ENCODE results near the gene FAM174C.
A peak's percentile ranks its signal among the peaks of the same experiment; 100 is the strongest.

FAM174C gene
- total RNA-seq = 15.1 to 18.8 reads per million in 2 donors

GRCh38 chr19:1275260-1275975 is at the start of gene FAM174C:
TSS of gene FAM174C (plus strand) at chr19:1275530. CDS start at chr19:1275550, 20 bp downstream.
- DNase-seq = peak; percentile 98

- no peak for DNase-seq
These were observed 49.2 kb upstream of the FAM174C start for GRCh38 chr19:1226227-1226518.

GRCh38 chr19:1226522-1227303 is 48.6 kb upstream of the FAM174C start:
- no peak for DNase-seq

- no peak for DNase-seq
These were observed 47.9 kb upstream of the FAM174C start for GRCh38 chr19:1227304-1228054.

- no peak for DNase-seq
These were observed 47.0 kb upstream of the FAM174C start for GRCh38 chr19:1228161-1228957.

- no peak for DNase-seq
These were observed 46.0 kb upstream of the FAM174C start for GRCh38 chr19:1229056-1229923.

GRCh38 chr19:1229924-1230782 is 45.2 kb upstream of the FAM174C start:
- no peak for DNase-seq

GRCh38 chr19:1230783-1231489 is 44.4 kb upstream of the FAM174C start:
- no peak for DNase-seq

GRCh38 chr19:1231729-1232637 is 43.3 kb upstream of the FAM174C start:
- no peak for DNase-seq

GRCh38 chr19:1232652-1233072 is 42.7 kb upstream of the FAM174C start:
- no peak for DNase-seq

GRCh38 chr19:1233115-1233667 is 42.1 kb upstream of the FAM174C start:
- DNase-seq = no peak

GRCh38 chr19:1234051-1234954 is 41.0 kb upstream of the FAM174C start:
- no peak for DNase-seq

GRCh38 chr19:1234955-1235380 is 40.4 kb upstream of the FAM174C start:
- no peak for DNase-seq

GRCh38 chr19:1235625-1236538 is 39.4 kb upstream of the FAM174C start:
- no peak for DNase-seq

GRCh38 chr19:1236576-1236975 is 38.8 kb upstream of the FAM174C start:
- DNase-seq = no peak

GRCh38 chr19:1237027-1237659 is 38.2 kb upstream of the FAM174C start:
- no peak for DNase-seq
